ENCODE measurements around the gene ODF4.

The ODF4 gene

DNA sequence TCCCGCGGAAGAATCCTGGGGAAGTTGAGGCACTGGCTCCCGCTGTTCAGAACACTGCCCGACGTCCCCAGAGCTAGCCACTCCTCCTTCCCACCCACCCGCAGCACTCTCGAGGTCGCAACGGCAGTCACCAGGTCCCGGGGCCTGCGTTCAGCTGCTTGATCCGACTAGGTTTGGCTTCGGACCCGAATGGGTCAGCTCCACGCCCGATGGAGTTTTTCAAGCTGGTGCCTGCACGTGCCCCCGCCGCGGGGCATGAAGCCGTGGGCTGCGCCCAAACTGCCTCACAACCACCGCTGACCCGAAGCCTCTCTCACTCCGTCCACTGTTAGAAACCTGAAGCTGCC is 12.4 kb upstream of the ODF4 start:
- Histone ChIP-seq H3K4me3 (ENCODE audit: insufficient read length, low read depth) (peak overlapping the region; percentile 59), H3K36me3 (ENCODE audit: insufficient read depth, insufficient read length, low read length) (no peaks in the 10 kb centered on the region), H3K9ac (ENCODE audit: insufficient read length, low read depth) (peak overlapping the region; percentile 84), H3K27me3 (ENCODE audit: insufficient read depth, insufficient read length) (peaks cover 15% of the 10 kb centered on the region), H3K9me3 (ENCODE audit: insufficient read depth, low read length) (no peaks in the 10 kb centered on the region), H3K4me1 (ENCODE audit: insufficient read depth, insufficient read length) (no peaks in the 10 kb centered on the region)
- TF ChIP-seq SUZ12 (IDR thresholded peaks at IDR 0.05; ENCODE audit: extremely low read depth, insufficient read depth, insufficient read length), result no peak
- no peak for TF ChIP-seq YY1 (IDR thresholded peaks at IDR 0.05; ENCODE audit: insufficient read depth, insufficient read length)
- no peak for TF ChIP-seq ZNF274 (IDR thresholded peaks at IDR 0.05; ENCODE audit: low read depth, low read length)
- DNase-seq (ENCODE audit: low read depth, low spot score), result no peak

DNA sequence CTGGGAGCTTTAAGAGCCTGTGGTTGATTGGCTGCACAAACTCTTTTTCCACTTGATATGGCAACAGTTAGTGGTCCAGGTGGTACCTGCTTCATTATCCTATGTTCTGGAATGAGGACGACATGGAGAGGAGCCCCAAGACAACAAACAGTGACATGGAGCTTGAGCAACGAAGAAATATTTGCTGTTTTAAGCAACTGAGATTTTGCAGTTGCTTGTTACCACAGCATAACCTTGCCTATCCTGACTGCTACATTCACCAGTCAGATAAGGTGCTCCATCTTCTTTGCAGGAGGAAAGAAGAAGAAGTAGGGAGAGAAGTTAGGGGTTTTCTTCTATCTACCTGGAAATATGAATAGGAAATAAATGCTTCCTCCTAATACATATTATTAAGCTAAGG is 7.5 kb upstream of the ODF4 start:
- H3K27me3 ChIP-seq (ENCODE audit: insufficient read depth, insufficient read length), result peaks cover 9% of the 10 kb centered on the region
- H3K36me3 ChIP-seq (ENCODE audit: insufficient read depth, insufficient read length, low read length), result no peaks in the 10 kb centered on the region
- no peak overlapping the region for H3K4me3 ChIP-seq (ENCODE audit: insufficient read length, low read depth)
- no peak for TF ChIP-seq ZNF274 (IDR thresholded peaks at IDR 0.05; ENCODE audit: low read depth, low read length)
- no peak for TF ChIP-seq YY1 (IDR thresholded peaks at IDR 0.05; ENCODE audit: insufficient read depth, insufficient read length)
- TF ChIP-seq SUZ12 (IDR thresholded peaks at IDR 0.05; ENCODE audit: extremely low read depth, insufficient read depth, insufficient read length), result no peak
- H3K4me1 ChIP-seq (ENCODE audit: insufficient read depth, insufficient read length), result peaks cover 3% of the 10 kb centered on the region
- no peak overlapping the region for H3K9ac ChIP-seq (ENCODE audit: insufficient read length, low read depth)
- no peaks in the 10 kb centered on the region for H3K9me3 ChIP-seq (ENCODE audit: insufficient read depth, low read length)
- DNase-seq (ENCODE audit: low read depth, low spot score), result no peak

DNA sequence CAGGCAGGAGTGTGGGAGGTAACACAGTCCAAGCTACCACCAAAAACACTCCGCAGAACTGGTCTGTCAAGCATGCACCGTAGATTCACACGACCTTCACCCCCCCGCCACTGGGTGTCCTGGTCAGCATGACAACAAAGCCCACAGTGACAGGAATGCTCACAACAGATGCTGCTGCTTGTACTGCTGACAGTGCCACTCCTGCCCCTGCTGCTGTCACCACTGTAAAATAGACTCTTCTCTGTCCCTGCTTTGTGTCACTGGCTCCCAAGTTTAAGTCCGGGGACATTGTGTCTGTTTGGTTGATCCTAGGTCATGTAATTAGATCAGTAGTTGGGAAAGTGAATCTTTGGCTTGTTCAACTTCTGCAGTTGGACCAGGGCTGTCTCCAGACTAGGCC is 7.0 kb upstream of the ODF4 start:
- H3K36me3 ChIP-seq (ENCODE audit: insufficient read depth, insufficient read length, low read length), result no peaks in the 10 kb centered on the region
- H3K4me1 ChIP-seq (ENCODE audit: insufficient read depth, insufficient read length), result peaks cover 3% of the 10 kb centered on the region
- peaks cover 3% of the 10 kb centered on the region for H3K27me3 ChIP-seq (ENCODE audit: insufficient read depth, insufficient read length)
- H3K9ac ChIP-seq (ENCODE audit: insufficient read length, low read depth), result no peak overlapping the region
- H3K9me3 ChIP-seq (ENCODE audit: insufficient read depth, low read length), result no peaks in the 10 kb centered on the region
- no peak for TF ChIP-seq SUZ12 (IDR thresholded peaks at IDR 0.05; ENCODE audit: extremely low read depth, insufficient read depth, insufficient read length)
- no peak for TF ChIP-seq YY1 (IDR thresholded peaks at IDR 0.05; ENCODE audit: insufficient read depth, insufficient read length)
- no peak for TF ChIP-seq ZNF274 (IDR thresholded peaks at IDR 0.05; ENCODE audit: low read depth, low read length)
- DNase-seq (ENCODE audit: low read depth, low spot score), result no peak
- H3K4me3 ChIP-seq (ENCODE audit: insufficient read length, low read depth), result no peak overlapping the region

DNA sequence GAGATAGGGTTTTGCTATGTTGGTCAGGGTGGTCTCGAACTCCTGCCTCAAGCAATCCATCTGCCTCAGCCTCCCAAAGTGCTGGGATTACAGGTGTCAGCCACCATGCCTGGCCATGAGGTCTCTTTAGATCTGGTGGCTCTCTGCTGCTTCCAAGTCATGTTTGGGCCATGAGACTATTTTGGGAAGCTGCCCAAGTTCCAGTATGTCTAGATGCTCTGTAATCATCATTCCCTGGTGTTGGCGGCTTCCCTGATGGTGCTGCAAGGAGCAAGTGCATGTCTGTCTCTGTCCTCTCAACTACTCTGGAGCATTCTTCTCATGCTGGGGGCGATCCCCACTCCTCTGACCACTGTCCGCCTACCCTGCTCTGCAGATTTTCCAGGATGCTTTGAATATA is 6.4 kb upstream of the ODF4 start:
- no peak for DNase-seq (ENCODE audit: low read depth, low spot score)
- H3K4me3 ChIP-seq (ENCODE audit: insufficient read length, low read depth), result no peak overlapping the region
- no peak overlapping the region for H3K9ac ChIP-seq (ENCODE audit: insufficient read length, low read depth)
- no peak for TF ChIP-seq ZNF274 (IDR thresholded peaks at IDR 0.05; ENCODE audit: low read depth, low read length)
- TF ChIP-seq YY1 (IDR thresholded peaks at IDR 0.05; ENCODE audit: insufficient read depth, insufficient read length), result no peak
- no peak for TF ChIP-seq SUZ12 (IDR thresholded peaks at IDR 0.05; ENCODE audit: extremely low read depth, insufficient read depth, insufficient read length)
- no peaks in the 10 kb centered on the region for H3K27me3 ChIP-seq (ENCODE audit: insufficient read depth, insufficient read length)
- peaks cover 3% of the 10 kb centered on the region for H3K4me1 ChIP-seq (ENCODE audit: insufficient read depth, insufficient read length)
- no peaks in the 10 kb centered on the region for H3K9me3 ChIP-seq (ENCODE audit: insufficient read depth, low read length)
- H3K36me3 ChIP-seq (ENCODE audit: insufficient read depth, insufficient read length, low read length), result no peaks in the 10 kb centered on the region

DNA sequence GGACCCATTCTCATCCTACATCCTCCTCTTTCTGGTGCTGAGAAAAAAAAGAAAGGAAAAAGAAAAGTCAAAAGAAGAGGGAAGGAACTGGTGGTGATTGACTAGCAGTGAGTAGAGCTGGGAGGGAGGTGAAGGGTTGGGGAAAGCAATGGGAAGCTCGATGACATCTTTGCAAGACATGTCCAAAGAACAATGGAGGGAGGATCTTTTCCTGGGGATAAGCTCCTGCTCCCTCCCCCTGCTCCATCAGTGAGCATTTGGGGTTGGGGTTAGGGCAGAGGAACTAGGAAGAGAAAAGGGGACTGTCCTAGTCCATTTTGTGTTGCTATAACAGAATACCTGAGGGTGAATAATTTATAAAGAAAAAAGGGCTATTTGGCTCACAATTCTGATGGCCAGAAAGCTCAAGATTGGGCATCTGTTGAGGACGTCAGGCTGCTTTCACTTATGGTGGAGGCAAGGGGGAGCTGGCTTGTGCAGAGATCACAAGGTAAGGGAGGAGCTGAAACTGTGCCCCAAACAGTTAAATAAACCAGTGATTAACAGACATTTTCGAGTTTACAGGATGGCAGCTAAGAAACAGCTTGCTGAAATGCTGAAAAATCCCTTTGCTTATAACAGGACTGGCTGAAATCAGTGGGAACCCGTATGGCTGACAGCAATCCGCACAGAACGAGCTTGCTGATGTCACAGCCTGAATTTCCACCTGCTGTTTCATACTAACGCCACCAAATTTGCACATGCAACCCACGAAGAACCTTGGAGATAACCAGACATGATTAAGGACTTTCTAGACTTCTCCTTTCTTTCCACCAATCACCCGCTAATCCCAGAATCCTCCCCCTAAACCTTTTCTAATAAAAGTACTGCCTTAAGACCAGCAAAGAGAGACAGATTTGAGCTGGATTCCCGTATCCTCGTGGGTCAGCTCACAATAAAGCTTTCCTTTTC is 1.6 kb upstream of the ODF4 start:
- Histone ChIP-seq H3K4me3 (ENCODE audit: insufficient read length, low read depth) (no peak overlapping the region), H3K36me3 (ENCODE audit: insufficient read depth, insufficient read length, low read length) (no peaks in the 10 kb centered on the region), H3K9ac (ENCODE audit: insufficient read length, low read depth) (no peak overlapping the region), H3K27me3 (ENCODE audit: insufficient read depth, insufficient read length) (no peaks in the 10 kb centered on the region), H3K9me3 (ENCODE audit: insufficient read depth, low read length) (no peaks in the 10 kb centered on the region), H3K4me1 (ENCODE audit: insufficient read depth, insufficient read length) (peaks cover 4% of the 10 kb centered on the region)
- no peak for DNase-seq (ENCODE audit: low read depth, low spot score)
- TF ChIP-seq ZNF274 (IDR thresholded peaks at IDR 0.05; ENCODE audit: low read depth, low read length) (no peak), SUZ12 (IDR thresholded peaks at IDR 0.05; ENCODE audit: extremely low read depth, insufficient read depth, insufficient read length) (no peak), YY1 (IDR thresholded peaks at IDR 0.05; ENCODE audit: insufficient read depth, insufficient read length) (no peak)

DNA sequence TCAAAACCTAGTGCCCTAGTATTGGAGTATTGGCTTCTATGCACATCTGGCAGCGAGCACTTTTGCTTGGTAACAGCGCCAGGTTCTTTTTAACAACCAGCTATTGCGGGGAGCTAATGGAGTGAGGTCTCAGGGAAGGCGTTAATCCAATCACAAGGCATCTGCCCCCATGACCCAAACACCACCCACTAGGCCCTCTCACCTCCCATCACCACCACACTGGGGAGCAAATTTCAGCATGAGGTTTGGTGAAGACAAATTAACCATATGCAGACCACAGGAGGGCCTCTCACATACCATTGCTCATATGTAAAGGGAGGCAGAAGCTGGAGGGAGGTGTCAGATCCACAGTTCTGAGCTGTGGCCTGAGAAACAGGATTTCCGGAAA is 893 bp upstream of the ODF4 start:
- DNase-seq (ENCODE audit: low read depth, low spot score), result no peak

DNA sequence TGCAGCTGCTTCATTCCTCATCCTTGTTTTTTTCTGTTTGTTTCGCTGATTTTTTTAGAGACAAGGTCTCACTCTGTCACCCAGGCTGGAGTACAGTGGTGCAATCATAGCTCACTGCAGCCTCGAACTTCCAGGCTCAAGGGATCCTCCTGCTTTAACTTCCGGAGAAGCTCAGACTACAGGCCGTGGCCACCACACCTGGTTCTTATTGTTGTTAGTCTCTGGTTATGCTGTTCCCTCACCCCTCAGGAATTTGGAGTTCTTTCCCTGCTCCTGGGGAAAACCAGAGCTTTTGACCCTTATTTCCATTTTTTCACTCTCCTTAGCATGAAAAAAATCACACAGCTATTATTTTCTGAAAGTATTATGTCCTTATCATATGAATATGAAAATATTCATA is 1.8 kb downstream of the ODF4 start:
- peak; percentile 47 for DNase-seq (ENCODE audit: low read depth, low spot score)
- Histone ChIP-seq H3K4me1 (ENCODE audit: insufficient read depth, insufficient read length) (peaks cover 9% of the 10 kb centered on the region), H3K9me3 (ENCODE audit: insufficient read depth, low read length) (no peaks in the 10 kb centered on the region), H3K4me3 (ENCODE audit: insufficient read length, low read depth) (no peak overlapping the region), H3K27me3 (ENCODE audit: insufficient read depth, insufficient read length) (no peaks in the 10 kb centered on the region), H3K9ac (ENCODE audit: insufficient read length, low read depth) (peak overlapping the region; percentile 64), H3K36me3 (ENCODE audit: insufficient read depth, insufficient read length, low read length) (no peaks in the 10 kb centered on the region)
- no peak for TF ChIP-seq YY1 (IDR thresholded peaks at IDR 0.05; ENCODE audit: insufficient read depth, insufficient read length)
- TF ChIP-seq SUZ12 (IDR thresholded peaks at IDR 0.05; ENCODE audit: extremely low read depth, insufficient read depth, insufficient read length), result no peak
- TF ChIP-seq ZNF274 (IDR thresholded peaks at IDR 0.05; ENCODE audit: low read depth, low read length), result no peak

More for the DNA sequence above, 893 bp upstream of the ODF4 start:
- no peak for TF ChIP-seq SUZ12 (IDR thresholded peaks at IDR 0.05; ENCODE audit: extremely low read depth, insufficient read depth, insufficient read length)
- no peak for TF ChIP-seq ZNF274 (IDR thresholded peaks at IDR 0.05; ENCODE audit: low read depth, low read length)
- TF ChIP-seq YY1 (IDR thresholded peaks at IDR 0.05; ENCODE audit: insufficient read depth, insufficient read length), result no peak
- peaks cover 4% of the 10 kb centered on the region for H3K4me1 ChIP-seq (ENCODE audit: insufficient read depth, insufficient read length)
- no peaks in the 10 kb centered on the region for H3K36me3 ChIP-seq (ENCODE audit: insufficient read depth, insufficient read length, low read length)
- H3K4me3 ChIP-seq (ENCODE audit: insufficient read length, low read depth), result no peak overlapping the region
- H3K9ac ChIP-seq (ENCODE audit: insufficient read length, low read depth), result no peak overlapping the region
- no peaks in the 10 kb centered on the region for H3K9me3 ChIP-seq (ENCODE audit: insufficient read depth, low read length)
- no peaks in the 10 kb centered on the region for H3K27me3 ChIP-seq (ENCODE audit: insufficient read depth, insufficient read length)

All from NT2/D1 (cell line).